ENCODE data around the gene NTM.

Gene NTM

GRCh38 chr11:132087148-132087547 is 716.7 kb downstream of the NTM start:
- DNase-seq (ENCODE audit: low read depth in 3 of 3, low spot score in 1 of 3): no peak

- no peak for DNase-seq (ENCODE audit: low read depth in 3 of 3, low spot score in 1 of 3)
Measured at GRCh38 chr11:132088551-132088950, 718.1 kb downstream of the NTM start.

- DNase-seq (ENCODE audit: low read depth in 3 of 3, low spot score in 1 of 3): no peak
Measured at GRCh38 chr11:132093536-132094259, 723.3 kb downstream of the NTM start.

- no peak for DNase-seq (ENCODE audit: low read depth in 3 of 3, low spot score in 1 of 3)
Measured at GRCh38 chr11:132094598-132094997, 724.2 kb downstream of the NTM start.

- DNase-seq (ENCODE audit: low read depth in 3 of 3, low spot score in 1 of 3): no peak
Measured at GRCh38 chr11:132095230-132096131, 725.1 kb downstream of the NTM start.

- no peak for DNase-seq (ENCODE audit: low read depth in 3 of 3, low spot score in 1 of 3)
Measured at GRCh38 chr11:132096132-132096825, 725.9 kb downstream of the NTM start.

- DNase-seq (ENCODE audit: low read depth in 3 of 3, low spot score in 1 of 3): no peak
Measured at GRCh38 chr11:132099692-132100091, 729.3 kb downstream of the NTM start.

- no peak for DNase-seq (ENCODE audit: low read depth in 3 of 3, low spot score in 1 of 3)
Measured at GRCh38 chr11:132100583-132100982, 730.2 kb downstream of the NTM start.

- DNase-seq (ENCODE audit: low read depth in 3 of 3, low spot score in 1 of 3): no peak
Measured at GRCh38 chr11:132101881-132102280, 731.5 kb downstream of the NTM start.

GRCh38 chr11:132103021-132103420 is 732.6 kb downstream of the NTM start:
- DNase-seq (ENCODE audit: low read depth in 3 of 3, low spot score in 1 of 3): no peak

- no peak for DNase-seq (ENCODE audit: low read depth in 3 of 3, low spot score in 1 of 3)
Measured at GRCh38 chr11:132106096-132106982, 735.9 kb downstream of the NTM start.

- DNase-seq (ENCODE audit: low read depth in 3 of 3, low spot score in 1 of 3): no peak
Measured at GRCh38 chr11:132111316-132111715, 740.9 kb downstream of the NTM start.

- no peak for DNase-seq (ENCODE audit: low read depth in 3 of 3, low spot score in 1 of 3)
Measured at GRCh38 chr11:132111838-132112237, 741.4 kb downstream of the NTM start.

- no peak for DNase-seq (ENCODE audit: low read depth in 3 of 3, low spot score in 1 of 3)
Measured at GRCh38 chr11:132112846-132113245, 742.4 kb downstream of the NTM start.

- no peak for DNase-seq (ENCODE audit: low read depth in 3 of 3, low spot score in 1 of 3)
Measured at GRCh38 chr11:132114185-132114584, 743.8 kb downstream of the NTM start.

- no peak for DNase-seq (ENCODE audit: low read depth in 3 of 3, low spot score in 1 of 3)
Measured at GRCh38 chr11:132114743-132115142, 744.3 kb downstream of the NTM start.

GRCh38 chr11:132115454-132115853 is 745.0 kb downstream of the NTM start:
- no peak for DNase-seq (ENCODE audit: low read depth in 3 of 3, low spot score in 1 of 3)

- no peak for DNase-seq (ENCODE audit: low read depth in 3 of 3, low spot score in 1 of 3)
Measured at GRCh38 chr11:132116516-132116915, 746.1 kb downstream of the NTM start.

GRCh38 chr11:132118661-132119060 is 748.2 kb downstream of the NTM start:
- DNase-seq (ENCODE audit: low read depth in 3 of 3, low spot score in 1 of 3): no peak

- DNase-seq (ENCODE audit: low read depth in 3 of 3, low spot score in 1 of 3): no peak
Measured at GRCh38 chr11:132119573-132119972, 749.2 kb downstream of the NTM start.

GRCh38 chr11:132122735-132123134 is 752.3 kb downstream of the NTM start:
- no peak for DNase-seq (ENCODE audit: low read depth in 3 of 3, low spot score in 1 of 3)
